Measurements from ENCODE around the gene CAPG. TPM values are rescaled to one million over a fixed set of nuclear protein-coding genes. Genes with fewer than 3 reads are reported as not detected.
A peak's percentile ranks its signal among the peaks of the same experiment; 100 is the strongest.

The CAPG gene
- total RNA-seq, 1 donor from 2014 or later, result 146 TPM

GRCh38 chr2:85411405-85411748 lies 1.2 kb upstream of the CAPG start:
- peaks cover 51% of the 10 kb centered on the region for H3K4me1 Mint-ChIP-seq (ENCODE audit: low read depth)
- DNase-seq (ENCODE audit: low spot score), result no peak
- peak overlapping the region; percentile 88 for H3K4me3 Mint-ChIP-seq (ENCODE audit: low read depth)
- peaks cover 9% of the 10 kb centered on the region for H3K36me3 Mint-ChIP-seq (ENCODE audit: low read depth)
- H3K27me3 Mint-ChIP-seq (ENCODE audit: low read depth), result no peaks in the 10 kb centered on the region
- peaks cover 4% of the 10 kb centered on the region for H3K9me3 Mint-ChIP-seq
- H3K27ac Mint-ChIP-seq, result no peak overlapping the region
- intact Hi-C loops (cut with micrococcal nuclease), result no loop called here

- Mint-ChIP-seq H3K4me3 (ENCODE audit: low read depth) (peak overlapping the region; percentile 88), H3K27me3 (ENCODE audit: low read depth) (no peaks in the 10 kb centered on the region), H3K9me3 (peaks cover 4% of the 10 kb centered on the region), H3K36me3 (ENCODE audit: low read depth) (peaks cover 10% of the 10 kb centered on the region), H3K4me1 (ENCODE audit: low read depth) (peaks cover 55% of the 10 kb centered on the region), H3K27ac (peak overlapping the region; percentile 83)
- intact Hi-C loops (cut with micrococcal nuclease), result no loop called here
- DNase-seq (ENCODE audit: low spot score), result no peak
Measured at GRCh38 chr2:85410584-85411404, 628 bp upstream of the CAPG start.

GRCh38 chr2:85405201-85406059 lies 4.7 kb downstream of the CAPG start:
- Mint-ChIP-seq H3K27me3 (ENCODE audit: low read depth) (no peaks in the 10 kb centered on the region), H3K36me3 (ENCODE audit: low read depth) (peaks cover 54% of the 10 kb centered on the region), H3K27ac (peak overlapping the region; percentile 80), H3K4me3 (ENCODE audit: low read depth) (peak overlapping the region; percentile 58), H3K4me1 (ENCODE audit: low read depth) (peaks cover 41% of the 10 kb centered on the region), H3K9me3 (peaks cover 24% of the 10 kb centered on the region)
- intact Hi-C loops (cut with micrococcal nuclease), result loop anchor here (5.0 kb wide), 2 partner anchors 78 to 702 kb away; partner anchors contain the start of genes POLR1A, PTCD3 and TGOLN2
- DNase-seq (ENCODE audit: low spot score), result peak; percentile 70

GRCh38 chr2:85401844-85402243 lies 8.3 kb downstream of the CAPG start:
- Mint-ChIP-seq H3K27me3 (ENCODE audit: low read depth) (no peaks in the 10 kb centered on the region), H3K4me1 (ENCODE audit: low read depth) (peaks cover 23% of the 10 kb centered on the region), H3K36me3 (ENCODE audit: low read depth) (peaks cover 77% of the 10 kb centered on the region), H3K4me3 (ENCODE audit: low read depth) (no peak overlapping the region), H3K9me3 (peaks cover 20% of the 10 kb centered on the region), H3K27ac (no peak overlapping the region)
- intact Hi-C loops (cut with micrococcal nuclease), result no loop called here
- no peak for DNase-seq (ENCODE audit: low spot score)

GRCh38 chr2:85401464-85401805 lies 8.7 kb downstream of the CAPG start:
- Mint-ChIP-seq H3K4me3 (ENCODE audit: low read depth) (no peak overlapping the region), H3K27ac (no peak overlapping the region), H3K36me3 (ENCODE audit: low read depth) (peaks cover 80% of the 10 kb centered on the region), H3K9me3 (peaks cover 20% of the 10 kb centered on the region), H3K4me1 (ENCODE audit: low read depth) (peaks cover 27% of the 10 kb centered on the region), H3K27me3 (ENCODE audit: low read depth) (no peaks in the 10 kb centered on the region)
- intact Hi-C loops (cut with micrococcal nuclease), result no loop called here
- DNase-seq (ENCODE audit: low spot score), result no peak

- Mint-ChIP-seq H3K27ac (peak overlapping the region; percentile 14), H3K36me3 (ENCODE audit: low read depth) (peaks cover 82% of the 10 kb centered on the region), H3K4me3 (ENCODE audit: low read depth) (no peak overlapping the region), H3K4me1 (ENCODE audit: low read depth) (peaks cover 22% of the 10 kb centered on the region), H3K27me3 (ENCODE audit: low read depth) (no peaks in the 10 kb centered on the region), H3K9me3 (peaks cover 20% of the 10 kb centered on the region)
- intact Hi-C loops (cut with micrococcal nuclease), result no loop called here
- DNase-seq (ENCODE audit: low spot score), result no peak
Measured at GRCh38 chr2:85400541-85401463, 9.4 kb downstream of the CAPG start.

- Mint-ChIP-seq H3K4me1 (ENCODE audit: low read depth) (peaks cover 15% of the 10 kb centered on the region), H3K9me3 (peaks cover 18% of the 10 kb centered on the region), H3K36me3 (ENCODE audit: low read depth) (peaks cover 79% of the 10 kb centered on the region), H3K27ac (peak overlapping the region; percentile 14), H3K4me3 (ENCODE audit: low read depth) (no peak overlapping the region), H3K27me3 (ENCODE audit: low read depth) (no peaks in the 10 kb centered on the region)
- intact Hi-C loops (cut with micrococcal nuclease), result no loop called here
- no peak for DNase-seq (ENCODE audit: low spot score)
Measured at GRCh38 chr2:85400023-85400422, 10.1 kb downstream of the CAPG start.

- Mint-ChIP-seq H3K27ac (peak overlapping the region; percentile 4), H3K4me1 (ENCODE audit: low read depth) (peaks cover 13% of the 10 kb centered on the region), H3K9me3 (peaks cover 14% of the 10 kb centered on the region), H3K36me3 (ENCODE audit: low read depth) (peaks cover 74% of the 10 kb centered on the region), H3K4me3 (ENCODE audit: low read depth) (no peak overlapping the region), H3K27me3 (ENCODE audit: low read depth) (no peaks in the 10 kb centered on the region)
- DNase-seq (ENCODE audit: low spot score), result no peak
- intact Hi-C loops (cut with micrococcal nuclease), result no loop called here
Measured at GRCh38 chr2:85399183-85399455, 11.0 kb downstream of the CAPG start.

GRCh38 chr2:85398426-85399182 lies 11.6 kb downstream of the CAPG start:
- H3K4me3 Mint-ChIP-seq (ENCODE audit: low read depth), result no peak overlapping the region
- no peak overlapping the region for H3K27ac Mint-ChIP-seq
- peaks cover 13% of the 10 kb centered on the region for H3K4me1 Mint-ChIP-seq (ENCODE audit: low read depth)
- DNase-seq (ENCODE audit: low spot score), result no peak
- H3K27me3 Mint-ChIP-seq (ENCODE audit: low read depth), result no peaks in the 10 kb centered on the region
- peaks cover 9% of the 10 kb centered on the region for H3K9me3 Mint-ChIP-seq
- intact Hi-C loops (cut with micrococcal nuclease), result no loop called here
- peaks cover 68% of the 10 kb centered on the region for H3K36me3 Mint-ChIP-seq (ENCODE audit: low read depth)

- peaks cover 65% of the 10 kb centered on the region for H3K36me3 Mint-ChIP-seq (ENCODE audit: low read depth)
- no peak for DNase-seq (ENCODE audit: low spot score)
- no peak overlapping the region for H3K4me3 Mint-ChIP-seq (ENCODE audit: low read depth)
- peaks cover 11% of the 10 kb centered on the region for H3K4me1 Mint-ChIP-seq (ENCODE audit: low read depth)
- no peaks in the 10 kb centered on the region for H3K27me3 Mint-ChIP-seq (ENCODE audit: low read depth)
- peaks cover 4% of the 10 kb centered on the region for H3K9me3 Mint-ChIP-seq
- H3K27ac Mint-ChIP-seq, result no peak overlapping the region
- intact Hi-C loops (cut with micrococcal nuclease), result no loop called here
Measured at GRCh38 chr2:85397925-85398331, 12.2 kb downstream of the CAPG start.

GRCh38 chr2:85396531-85397470 lies 13.4 kb downstream of the CAPG start:
- Mint-ChIP-seq H3K4me3 (ENCODE audit: low read depth) (no peak overlapping the region), H3K36me3 (ENCODE audit: low read depth) (peaks cover 61% of the 10 kb centered on the region), H3K9me3 (no peaks in the 10 kb centered on the region), H3K27ac (peak overlapping the region; percentile 74), H3K27me3 (ENCODE audit: low read depth) (no peaks in the 10 kb centered on the region), H3K4me1 (ENCODE audit: low read depth) (peaks cover 13% of the 10 kb centered on the region)
- no peak for DNase-seq (ENCODE audit: low spot score)
- intact Hi-C loops (cut with micrococcal nuclease), result no loop called here

Measured in activated T-helper 2 cell treated with anti-CD3 and anti-CD28 coated beads, Interferon-gamma antibody, Interleukin-2, Interleukin-4, amounts not matched to agents 10 μg/mL and 5 μg/mL and 100 μg/mL, durations not matched to agents 14 hours and 24 hours and 36 hours (primary cell).